Measurements from ENCODE around the gene C12orf60. TPM values are rescaled to one million over a fixed set of nuclear protein-coding genes. Genes with fewer than 3 reads are reported as not detected.
"Not testable (repeated sequence)": the region's sequence is repeated elsewhere in the genome, so short reads cannot be mapped to it uniquely, and the experiment has no call there.

Gene C12orf60
- total RNA-seq, result 1 to 10 TPM in 1 of 4 donors, under 1 TPM in 3; 0.20 to 2.1 (median 0.89) TPM

- DNase-seq (ENCODE audit: low spot score in 2 of 2), result peak; percentile 90 to 97
- Histone ChIP-seq H3K36me3 (peaks cover 0 to 14% (median 0%) of the 10 kb centered on the region in 3 donors), H3K4me3 (peak within 1 kb of the TSS; percentile 78 to 91 (median 88)), H3K27me3 (no peaks in the 10 kb centered on the region), H3K4me1 (peaks cover 0 to 43% (median 13%) of the 10 kb centered on the region in 4 donors), H3K9me3 (no peaks in the 10 kb centered on the region), H3K27ac (peak within 1 kb of the TSS; percentile 92 to 96 (median 94))
- TF ChIP-seq EP300 (IDR thresholded peaks at IDR 0.05) (peak; percentile 86 to 94), POLR2A (IDR thresholded peaks at IDR 0.05) (peak; percentile 36 to 84)
- TF ChIP-seq, protein P1, sequence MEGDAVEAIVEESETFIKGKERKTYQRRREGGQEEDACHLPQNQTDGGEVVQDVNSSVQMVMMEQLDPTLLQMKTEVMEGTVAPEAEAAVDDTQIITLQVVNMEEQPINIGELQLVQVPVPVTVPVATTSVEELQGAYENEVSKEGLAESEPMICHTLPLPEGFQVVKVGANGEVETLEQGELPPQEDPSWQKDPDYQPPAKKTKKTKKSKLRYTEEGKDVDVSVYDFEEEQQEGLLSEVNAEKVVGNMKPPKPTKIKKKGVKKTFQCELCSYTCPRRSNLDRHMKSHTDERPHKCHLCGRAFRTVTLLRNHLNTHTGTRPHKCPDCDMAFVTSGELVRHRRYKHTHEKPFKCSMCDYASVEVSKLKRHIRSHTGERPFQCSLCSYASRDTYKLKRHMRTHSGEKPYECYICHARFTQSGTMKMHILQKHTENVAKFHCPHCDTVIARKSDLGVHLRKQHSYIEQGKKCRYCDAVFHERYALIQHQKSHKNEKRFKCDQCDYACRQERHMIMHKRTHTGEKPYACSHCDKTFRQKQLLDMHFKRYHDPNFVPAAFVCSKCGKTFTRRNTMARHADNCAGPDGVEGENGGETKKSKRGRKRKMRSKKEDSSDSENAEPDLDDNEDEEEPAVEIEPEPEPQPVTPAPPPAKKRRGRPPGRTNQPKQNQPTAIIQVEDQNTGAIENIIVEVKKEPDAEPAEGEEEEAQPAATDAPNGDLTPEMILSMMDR (IDR thresholded peaks at IDR 0.05), result peak in 1 of 5 experiments; percentile 30
- 0% methylated on average over 50 of the region's 50 CpGs for WGBS, 2 donors
Observed at GRCh38 chr12:14803011-14803829, at the start of gene C12orf60, which contains the start of gene WBP11. Gene C12orf60, plus strand, starts transcription at chr12:14803670. Its CDS starts 19,266 bp downstream, at chr12:14822936. Gene WBP11, minus strand, starts transcription at chr12:14803478. Its CDS starts 2,095 bp downstream, at chr12:14801383.

DNA sequence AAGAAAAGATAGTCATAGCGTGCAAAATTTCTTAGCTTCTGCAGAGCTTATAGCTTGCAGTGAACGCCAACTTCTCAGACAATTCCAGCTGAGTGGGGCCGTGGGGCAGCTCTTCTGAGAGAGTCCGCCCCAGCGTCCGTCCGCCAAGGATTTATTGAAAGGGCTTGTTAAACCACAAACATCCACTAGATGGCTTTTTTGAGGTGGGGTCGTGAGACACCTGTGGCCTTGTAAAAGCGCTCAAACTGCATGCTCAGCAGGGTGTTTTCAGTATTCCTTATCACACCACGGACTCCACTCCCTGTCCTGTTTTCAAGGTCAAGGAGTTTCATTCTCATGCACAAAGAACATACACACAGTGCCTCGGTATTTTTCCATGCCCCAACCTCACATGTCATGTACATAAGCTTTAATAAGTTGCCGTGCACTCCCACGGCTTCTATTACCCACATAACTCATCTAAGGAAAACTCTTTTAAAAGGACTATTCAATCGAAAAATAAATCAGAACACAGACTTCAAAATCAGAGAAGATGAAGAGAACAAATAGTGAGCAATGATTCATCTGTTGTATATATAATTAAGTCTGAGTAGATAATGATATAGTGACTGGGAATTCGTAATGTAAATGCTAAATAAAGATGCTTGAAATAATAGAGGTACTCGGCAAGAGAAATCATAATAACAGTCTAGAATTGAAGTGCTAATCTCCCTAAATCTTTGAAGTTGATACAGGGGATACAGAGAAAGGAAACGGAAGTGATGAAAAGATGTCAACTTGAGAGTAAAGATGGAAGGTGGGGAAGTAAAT, 46.9 kb upstream of the C12orf60 start:
- no peak overlapping the region for H3K4me3 ChIP-seq
- DNase-seq (ENCODE audit: low spot score in 2 of 2), result no peak
- WGBS, 2 donors, result 40 to 45% methylated on average over 17 of the region's 17 CpGs
- no peak for TF ChIP-seq EP300 (IDR thresholded peaks at IDR 0.05)
- TF ChIP-seq POLR2A (IDR thresholded peaks at IDR 0.05), result no peak
- TF ChIP-seq, protein P1 (IDR thresholded peaks at IDR 0.05), result peak in 2 of 5 experiments; percentile 8 to 21
- H3K27ac ChIP-seq, result no peak overlapping the region
- H3K36me3 ChIP-seq, result peaks cover 0 to 18% (median 0%) of the 10 kb centered on the region in 3 donors
- H3K9me3 ChIP-seq, result peaks cover 0 to 12% (median 0%) of the 10 kb centered on the region in 4 donors
- no peaks in the 10 kb centered on the region for H3K27me3 ChIP-seq
- H3K4me1 ChIP-seq, result peaks cover 0 to 5% (median 0%) of the 10 kb centered on the region in 4 donors

GRCh38 chr12:14759711-14760280, 43.7 kb upstream of the C12orf60 start:
- H3K4me1 ChIP-seq; H3K27me3 ChIP-seq; H3K4me3 ChIP-seq; H3K27ac ChIP-seq; DNase-seq (ENCODE audit: low spot score in 2 of 2): not testable (repeated sequence)
- Histone ChIP-seq H3K9me3 (peaks cover 0 to 12% (median 0%) of the 10 kb centered on the region in 4 donors), H3K36me3 (peaks cover 0 to 30% (median 0%) of the 10 kb centered on the region in 3 donors)
- 78 to 80% methylated on average over 6 of the region's 6 CpGs for WGBS, 2 donors

DNA sequence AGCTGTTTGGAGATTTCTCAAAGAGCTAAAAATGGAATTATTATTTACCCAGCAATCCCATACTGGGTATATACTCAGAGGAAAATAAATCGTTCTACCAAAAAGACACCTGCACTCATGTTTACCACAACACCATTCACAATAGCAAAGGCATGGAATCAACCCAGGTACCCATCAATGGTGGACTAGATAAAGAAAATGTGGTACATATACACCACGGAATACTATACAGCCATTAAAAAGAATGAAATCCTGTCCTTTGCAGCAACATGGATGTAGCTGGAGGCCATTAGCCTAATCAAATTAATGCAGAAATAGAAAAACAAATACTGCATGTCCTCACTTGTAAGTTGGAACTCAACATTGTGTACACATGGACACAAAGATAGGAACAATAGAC, 38.1 kb upstream of the C12orf60 start:
- TF ChIP-seq, protein P1 (IDR thresholded peaks at IDR 0.05), result no peak
- no peak for TF ChIP-seq POLR2A (IDR thresholded peaks at IDR 0.05)
- no peak for TF ChIP-seq EP300 (IDR thresholded peaks at IDR 0.05)
- peaks cover 0 to 14% (median 0%) of the 10 kb centered on the region in 4 donors for H3K9me3 ChIP-seq
- DNase-seq (ENCODE audit: low spot score in 2 of 2), result no peak
- peaks cover 0 to 41% (median 0%) of the 10 kb centered on the region in 3 donors for H3K36me3 ChIP-seq
- H3K27ac ChIP-seq, result no peak overlapping the region
- WGBS, 2 donors, result 86 to 90% methylated on average over 2 of the region's 2 CpGs
- no peaks in the 10 kb centered on the region for H3K27me3 ChIP-seq
- H3K4me1 ChIP-seq, result peaks cover 0 to 23% (median 6%) of the 10 kb centered on the region in 4 donors
- H3K4me3 ChIP-seq, result no peak overlapping the region

DNA sequence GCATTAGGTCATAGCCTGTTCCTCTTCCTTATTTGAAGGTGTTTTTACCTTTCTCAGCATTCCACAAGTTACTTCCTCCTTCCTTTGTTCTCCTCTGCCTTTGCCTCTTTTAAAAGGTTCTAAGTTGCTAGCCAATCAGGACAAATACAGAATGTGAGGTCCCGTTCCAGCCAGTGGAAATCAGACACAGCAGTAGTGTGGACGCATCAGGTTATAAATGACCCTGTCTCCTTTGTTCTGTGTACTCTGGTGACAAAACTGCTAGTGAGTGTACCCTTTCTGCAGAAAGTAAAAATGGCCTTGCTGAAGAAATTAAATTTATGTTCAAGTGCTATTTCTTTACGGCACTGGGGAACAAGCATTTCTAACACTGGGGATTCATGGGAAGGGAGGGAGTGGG, 37.5 kb upstream of the C12orf60 start:
- peak overlapping the region in 1 of 4 donors; percentile 34 for H3K27ac ChIP-seq
- 87 to 99% methylated on average over 3 of the region's 3 CpGs for WGBS, 2 donors
- not testable (repeated sequence) for H3K4me3 ChIP-seq; DNase-seq (ENCODE audit: low spot score in 2 of 2); H3K27me3 ChIP-seq
- peaks cover 0 to 34% (median 0%) of the 10 kb centered on the region in 3 donors for H3K36me3 ChIP-seq
- peaks cover 0 to 10% (median 0%) of the 10 kb centered on the region in 4 donors for H3K9me3 ChIP-seq
- H3K4me1 ChIP-seq, result peaks cover 0 to 23% (median 6%) of the 10 kb centered on the region in 4 donors
